Peyer's patch (tissue), 4 donors: Measurements from ENCODE around the gene ANO7.

Source experiments
- POLR2A ChIP-seq, 2 donors: fragments of 450-650 bp; IDR thresholded peaks; one replicate each; pipeline ENCODE4 v1.5.1; 2017; ENCODE audit warnings: antibody characterized with exemption in 2 of 2, mild to moderate bottlenecking in 2 of 2, moderate library complexity in 2 of 2
- TF ChIP-seq, protein P1 (sequence below), 6 experiments: fragments of 450-650 bp in 4 of 6; fragments of 200-600 bp in 2 of 6; sonication (generic) in 1 of 6; IDR thresholded peaks; one replicate each; pipeline ENCODE4 v1.5.1; 2017 to 2019; ENCODE audit warnings: antibody characterized with exemption in 6 of 6, mild to moderate bottlenecking in 3 of 6, moderate library complexity in 1 of 6

DNA sequence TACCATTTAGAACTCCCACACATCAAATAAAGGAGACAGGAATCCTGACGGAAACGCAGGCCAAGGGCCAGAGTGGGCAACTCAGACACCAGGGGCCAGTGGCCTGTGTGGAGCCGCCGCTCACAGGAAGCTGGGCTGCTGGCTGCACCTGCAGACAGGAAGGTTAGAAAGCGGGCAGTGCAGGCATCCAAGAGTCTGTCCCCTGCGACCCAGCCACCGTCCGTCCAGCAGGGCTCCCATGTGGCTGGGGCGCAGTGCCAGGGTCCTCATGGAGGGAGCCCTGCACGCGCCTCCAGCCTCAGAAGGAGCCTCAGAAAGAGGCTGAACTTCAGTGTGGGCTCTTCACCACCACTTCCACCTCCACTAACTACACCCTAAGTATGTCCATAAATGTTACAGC, 2.5 kb upstream of the ANO7 start:
- TF ChIP-seq, protein P1, sequence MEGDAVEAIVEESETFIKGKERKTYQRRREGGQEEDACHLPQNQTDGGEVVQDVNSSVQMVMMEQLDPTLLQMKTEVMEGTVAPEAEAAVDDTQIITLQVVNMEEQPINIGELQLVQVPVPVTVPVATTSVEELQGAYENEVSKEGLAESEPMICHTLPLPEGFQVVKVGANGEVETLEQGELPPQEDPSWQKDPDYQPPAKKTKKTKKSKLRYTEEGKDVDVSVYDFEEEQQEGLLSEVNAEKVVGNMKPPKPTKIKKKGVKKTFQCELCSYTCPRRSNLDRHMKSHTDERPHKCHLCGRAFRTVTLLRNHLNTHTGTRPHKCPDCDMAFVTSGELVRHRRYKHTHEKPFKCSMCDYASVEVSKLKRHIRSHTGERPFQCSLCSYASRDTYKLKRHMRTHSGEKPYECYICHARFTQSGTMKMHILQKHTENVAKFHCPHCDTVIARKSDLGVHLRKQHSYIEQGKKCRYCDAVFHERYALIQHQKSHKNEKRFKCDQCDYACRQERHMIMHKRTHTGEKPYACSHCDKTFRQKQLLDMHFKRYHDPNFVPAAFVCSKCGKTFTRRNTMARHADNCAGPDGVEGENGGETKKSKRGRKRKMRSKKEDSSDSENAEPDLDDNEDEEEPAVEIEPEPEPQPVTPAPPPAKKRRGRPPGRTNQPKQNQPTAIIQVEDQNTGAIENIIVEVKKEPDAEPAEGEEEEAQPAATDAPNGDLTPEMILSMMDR (IDR thresholded peaks at IDR 0.05), result no peak
- TF ChIP-seq POLR2A (IDR thresholded peaks at IDR 0.05), result no peak
